ENCODE measurements around the gene SMAD1. TPM values are rescaled to one million over a fixed set of nuclear protein-coding genes. Genes with fewer than 3 reads are reported as not detected.

Gene SMAD1
- 10 to 100 TPM; 62.1 to 69.4 (median 63.2) TPM for polyA plus RNA-seq (ENCODE audit: insufficient read length in 4 of 4)

DNA sequence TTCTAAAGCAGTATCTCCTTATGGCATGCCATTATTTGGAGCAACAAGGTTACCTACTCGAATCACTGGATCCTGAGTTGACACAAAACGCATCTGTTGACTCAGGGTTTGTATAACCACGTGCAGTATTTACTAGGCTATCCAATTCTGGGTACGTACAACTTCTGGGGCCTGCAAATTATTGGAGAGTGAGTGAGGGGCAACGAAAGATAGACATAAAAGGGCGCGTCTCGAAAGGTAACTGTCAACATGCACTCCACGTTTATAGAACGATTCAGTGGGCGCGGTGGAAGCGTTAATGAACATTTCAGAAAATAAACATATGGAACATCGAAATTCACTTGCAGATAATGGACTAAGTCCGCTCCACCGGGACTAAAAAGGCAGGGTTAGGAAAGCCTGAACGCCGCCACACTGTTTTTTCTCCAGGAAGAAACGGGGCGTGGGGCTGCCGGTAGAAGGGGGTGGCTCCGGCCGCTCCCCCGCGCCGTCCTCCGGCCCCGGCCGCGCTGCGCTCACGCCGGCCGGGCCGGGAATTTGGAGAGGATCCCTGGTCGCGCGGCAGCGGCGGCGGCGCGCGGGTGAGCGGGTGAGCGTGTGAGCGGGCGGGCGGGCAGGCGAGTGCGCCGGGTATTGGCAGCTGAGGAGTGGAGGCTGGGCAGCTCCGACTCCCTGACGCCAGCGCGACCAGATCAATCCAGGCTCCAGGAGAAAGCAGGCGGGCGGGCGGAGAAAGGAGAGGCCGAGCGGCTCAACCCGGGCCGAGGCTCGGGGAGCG, at the start of gene SMAD1:
Gene SMAD1, plus strand, starts transcription at position 690 of the 778 bp plus-strand sequence. CDS start 32,761 bp downstream, outside the sequence.
- DNase-seq (ENCODE audit: low read depth in 4 of 4, low spot score in 2 of 4) = peak; percentile 50 to 67 (median 61)

DNA sequence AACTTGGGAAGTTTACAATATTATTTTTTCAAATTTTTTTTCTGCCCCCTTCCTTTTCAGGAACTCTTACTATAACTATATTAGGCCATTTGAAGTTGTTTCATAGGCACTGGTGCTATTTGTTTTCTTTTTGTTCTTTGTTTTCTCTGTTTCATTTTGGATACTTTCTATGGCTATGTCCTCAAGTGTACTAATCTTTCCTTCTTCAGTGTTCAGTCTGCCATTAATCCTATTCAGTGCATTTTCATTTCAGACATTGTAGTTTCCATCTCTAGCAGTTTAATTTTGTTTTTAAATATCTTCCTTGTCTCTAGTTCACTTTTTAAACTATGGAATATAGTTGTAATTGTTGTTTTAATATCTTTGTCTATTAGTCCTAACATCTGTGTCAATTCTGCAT, 48.0 kb upstream of the SMAD1 start:
- DNase-seq (ENCODE audit: low read depth in 4 of 4, low spot score in 2 of 4) = no peak

DNA sequence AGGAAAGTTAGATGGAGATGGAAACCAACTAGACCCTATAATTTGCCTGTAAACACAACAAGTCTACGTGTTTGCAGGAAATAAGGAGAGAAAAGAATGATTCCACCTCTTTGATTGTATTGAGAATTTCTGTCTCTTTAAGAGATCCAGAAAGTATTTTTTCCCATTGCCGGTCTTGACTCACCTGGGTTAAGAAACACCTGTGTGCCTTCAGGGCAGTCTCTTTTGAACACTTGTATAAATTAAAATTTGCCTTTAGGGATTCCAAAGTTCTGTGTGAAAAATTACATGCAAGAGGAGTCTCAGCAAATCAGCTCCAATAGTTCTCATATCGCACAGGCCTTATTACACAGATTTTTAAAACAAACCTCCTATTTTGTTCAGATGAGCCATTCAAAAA, 46.0 kb upstream of the SMAD1 start:
- no peak for DNase-seq (ENCODE audit: low read depth in 4 of 4, low spot score in 2 of 4)

DNA sequence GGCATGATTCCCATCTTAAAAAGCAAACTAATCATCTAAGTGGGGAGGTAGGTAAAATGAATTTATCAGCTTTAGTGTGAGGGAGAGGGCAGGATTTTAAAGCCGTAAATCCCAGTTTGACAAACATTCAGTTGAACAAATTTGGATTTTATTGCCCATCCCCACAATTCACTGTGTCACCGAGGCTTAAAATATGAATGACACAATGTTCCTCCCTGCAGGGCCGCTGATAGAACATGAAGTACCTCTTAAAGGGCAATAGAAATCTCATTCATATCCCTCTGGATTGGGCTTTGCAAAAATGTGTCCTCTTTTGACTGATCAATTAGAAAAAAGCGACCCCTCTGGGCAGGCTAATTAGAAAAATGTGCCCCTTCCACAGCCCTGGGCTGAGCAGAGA, 45.5 kb upstream of the SMAD1 start:
- DNase-seq (ENCODE audit: low read depth in 4 of 4, low spot score in 2 of 4) = no peak

DNA sequence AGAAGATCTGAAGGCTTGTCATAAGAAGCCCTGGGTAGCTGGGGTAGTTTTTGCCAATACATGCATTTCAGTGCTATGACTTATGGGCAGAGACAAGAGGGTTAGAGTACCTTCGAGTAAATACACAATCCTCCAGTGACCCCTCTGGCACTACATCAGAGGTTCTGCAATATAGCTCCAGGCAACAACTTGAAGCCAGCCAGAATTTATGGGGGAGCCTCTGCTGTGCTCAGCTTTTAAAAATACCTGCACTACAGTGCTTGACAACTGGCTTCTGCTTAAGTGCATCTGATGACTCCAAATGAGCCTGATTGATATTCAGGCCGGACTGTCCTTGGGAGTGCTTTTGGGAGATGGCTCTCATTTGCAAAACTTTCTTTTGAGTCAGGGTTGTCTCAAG, 44.9 kb upstream of the SMAD1 start:
- no peak for DNase-seq (ENCODE audit: low read depth in 4 of 4, low spot score in 2 of 4)

DNA sequence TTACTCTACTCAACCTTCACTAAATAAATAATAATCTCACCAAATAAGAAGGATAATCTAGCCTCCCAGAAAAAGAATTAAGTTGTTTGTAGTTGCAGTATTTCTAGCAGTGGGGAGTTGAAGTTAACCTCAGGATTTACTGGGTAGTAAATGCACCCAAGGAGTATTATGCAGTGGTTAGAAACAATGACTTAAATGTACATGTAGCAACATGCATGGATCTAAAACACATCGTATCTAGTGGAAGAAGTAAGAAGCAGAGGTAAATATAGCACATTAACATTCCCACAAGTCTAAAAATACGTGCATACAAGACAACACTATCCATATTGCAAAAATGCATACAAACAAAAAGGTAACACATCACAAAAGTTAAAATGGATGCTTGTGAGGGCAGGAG, 44.2 kb upstream of the SMAD1 start:
- DNase-seq (ENCODE audit: low read depth in 4 of 4, low spot score in 2 of 4) = no peak

DNA sequence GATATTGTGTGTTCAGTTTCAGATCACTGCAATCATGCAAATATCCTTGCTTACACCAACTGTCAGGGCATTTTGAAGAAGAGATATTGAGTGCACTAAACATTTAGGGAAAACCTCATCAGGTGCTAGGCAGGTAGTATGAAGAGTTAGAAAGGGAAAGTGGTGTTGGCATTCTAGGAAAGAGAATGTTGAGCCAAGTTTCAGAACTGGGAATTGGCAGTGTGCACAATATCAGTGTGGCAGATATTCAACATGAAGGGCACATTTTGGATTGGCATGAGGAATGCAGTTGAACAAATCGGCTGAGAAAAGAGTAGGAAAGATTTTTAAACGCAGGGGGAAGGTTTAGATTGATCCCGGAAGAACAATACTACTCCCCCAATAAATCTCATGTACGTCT, 43.4 kb upstream of the SMAD1 start:
- no peak for DNase-seq (ENCODE audit: low read depth in 4 of 4, low spot score in 2 of 4)

DNA sequence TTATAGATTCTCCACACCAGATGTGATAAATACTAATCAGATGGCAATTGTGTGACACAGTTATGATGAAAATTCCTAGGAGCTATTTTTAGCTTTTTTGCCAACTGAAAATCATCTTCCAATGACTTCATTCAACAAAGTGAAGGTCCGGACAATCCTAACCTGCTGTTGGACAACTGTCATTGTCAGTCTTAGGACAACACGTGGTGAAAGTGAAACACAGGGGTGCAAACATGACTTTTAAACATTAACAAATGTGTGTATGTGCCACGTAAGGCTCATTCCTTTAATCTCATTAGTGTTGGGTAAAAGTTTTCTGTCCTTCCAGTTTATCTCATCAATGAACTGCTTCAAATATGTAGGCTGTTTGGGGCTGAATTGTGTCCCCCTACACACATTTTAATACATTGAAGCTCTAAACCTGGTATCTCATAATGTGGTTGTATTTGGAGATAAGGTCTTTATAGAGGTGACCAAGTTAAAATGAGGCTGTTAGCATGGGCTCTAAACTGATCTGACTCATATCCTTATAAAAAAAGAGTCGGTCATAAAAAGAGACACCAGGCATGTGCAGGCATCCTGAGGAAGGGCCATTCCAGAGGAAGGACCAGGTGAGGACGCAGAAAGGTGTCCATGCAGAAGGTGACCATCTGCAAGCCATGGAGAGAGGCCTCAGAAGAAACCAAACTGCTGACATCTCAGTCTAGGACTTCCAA, 41.2 kb upstream of the SMAD1 start:
- DNase-seq (ENCODE audit: low read depth in 4 of 4, low spot score in 2 of 4) = no peak

DNA sequence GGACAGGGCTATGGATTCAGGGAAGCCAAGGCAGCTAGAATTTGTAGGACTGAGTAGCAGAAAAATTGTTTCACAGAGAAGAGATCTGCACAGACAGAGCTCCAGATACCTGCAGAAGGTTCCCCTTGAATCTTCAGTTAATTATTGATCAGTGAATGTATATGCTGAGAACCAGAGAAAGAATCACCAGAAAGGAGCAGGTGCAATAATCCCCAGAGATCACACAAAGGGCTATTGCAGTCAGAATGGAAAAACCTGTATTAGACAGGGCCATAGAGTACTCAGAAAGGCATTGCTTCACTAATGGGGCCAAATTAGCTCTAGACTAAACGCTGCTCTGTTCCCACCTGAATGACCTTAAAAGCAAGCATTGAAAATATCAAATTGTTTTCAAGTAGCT, 35.5 kb upstream of the SMAD1 start:
- no peak for DNase-seq (ENCODE audit: low read depth in 4 of 4, low spot score in 2 of 4)

DNA sequence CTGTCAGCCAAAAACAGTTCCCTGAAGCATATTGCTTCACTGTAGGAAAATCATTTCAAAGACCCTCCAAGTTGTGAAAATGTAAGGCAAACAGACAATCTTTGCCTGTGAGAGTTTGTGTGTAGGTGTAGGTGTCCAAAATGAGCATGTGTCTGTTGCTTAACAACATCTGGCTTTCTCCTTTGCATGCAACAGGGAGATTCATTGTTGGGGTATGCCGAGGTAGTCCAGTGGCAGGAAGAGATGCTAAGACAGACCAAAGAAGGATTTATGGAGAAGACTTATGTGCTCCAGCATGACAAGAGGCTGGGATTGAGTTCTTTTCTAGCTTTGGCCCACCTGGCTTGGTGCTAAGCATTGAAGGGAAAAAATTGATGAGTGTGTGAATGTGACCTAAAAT, 29.8 kb upstream of the SMAD1 start:
- DNase-seq (ENCODE audit: low read depth in 4 of 4, low spot score in 2 of 4) = no peak

DNA sequence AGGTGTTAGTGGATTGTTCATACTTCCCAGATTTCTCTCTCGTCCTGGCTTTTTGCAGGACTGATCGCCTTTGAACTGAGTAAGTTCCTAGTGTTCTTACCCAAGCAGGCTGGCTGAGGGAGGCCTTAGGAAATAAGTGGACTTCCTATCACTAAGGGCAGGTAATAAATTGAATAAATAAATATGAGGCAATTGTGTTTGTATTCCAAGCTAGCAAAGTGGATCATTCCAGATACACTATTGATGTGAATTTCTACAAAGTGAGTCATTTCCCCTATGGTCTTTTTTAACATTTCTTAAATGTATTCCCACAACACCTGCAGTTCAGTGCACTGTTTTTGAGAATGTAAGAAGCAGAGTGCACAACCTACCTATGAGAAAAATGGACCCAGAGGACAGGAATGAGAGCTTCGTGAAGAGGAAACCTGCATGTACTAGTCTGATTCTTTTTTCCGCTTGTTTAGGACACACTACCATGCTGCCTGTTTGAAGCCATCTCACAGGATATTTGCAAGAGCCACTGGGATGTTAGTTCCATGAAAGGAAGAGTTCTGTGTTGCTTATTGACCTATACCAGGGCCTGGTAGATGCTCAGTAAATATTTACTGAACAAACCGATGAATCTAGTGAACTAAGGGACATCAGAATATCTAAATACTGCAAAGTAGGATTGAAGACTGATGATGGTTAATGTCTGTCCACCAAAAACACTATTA, 29.0 kb upstream of the SMAD1 start:
- DNase-seq (ENCODE audit: low read depth in 4 of 4, low spot score in 2 of 4) = no peak

DNA sequence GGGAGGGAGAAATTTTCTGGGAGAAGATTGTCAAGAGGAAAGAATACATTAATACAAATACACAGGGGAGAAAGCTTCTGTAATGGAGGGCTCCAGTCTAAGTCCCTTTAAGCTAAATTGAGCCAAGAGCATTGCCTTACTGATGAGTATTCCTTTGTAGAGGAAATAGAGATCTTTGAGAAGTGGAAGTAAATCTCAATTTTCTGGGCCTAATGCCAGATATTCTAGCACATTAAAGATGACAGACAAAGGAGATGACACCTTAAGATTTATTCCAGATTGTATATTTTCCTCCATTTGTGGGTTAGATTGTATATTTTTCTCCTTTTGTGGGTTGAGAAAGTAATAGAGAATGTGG, 28.5 kb upstream of the SMAD1 start:
- no peak for DNase-seq (ENCODE audit: low read depth in 4 of 4, low spot score in 2 of 4)

DNA sequence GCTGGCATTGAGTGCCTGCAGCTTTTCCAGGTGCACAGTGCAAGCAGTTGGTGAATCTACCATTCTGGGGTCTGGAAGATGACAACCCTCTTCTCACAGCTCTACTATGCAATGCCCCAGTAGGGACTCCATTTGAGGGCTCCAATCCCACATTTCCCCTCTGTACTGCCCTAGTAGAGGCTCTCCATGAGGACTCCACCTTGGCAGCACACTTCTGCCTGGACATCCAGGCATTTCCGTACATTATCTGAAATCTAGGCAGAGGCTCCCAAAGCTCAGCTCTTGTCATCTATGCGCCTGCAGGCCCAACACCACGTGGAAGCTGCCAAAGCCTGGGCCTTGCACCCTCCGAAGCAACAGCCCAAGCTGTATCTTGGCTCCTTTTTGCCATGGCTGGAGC, 8.4 kb upstream of the SMAD1 start:
- DNase-seq (ENCODE audit: low read depth in 4 of 4, low spot score in 2 of 4) = no peak

DNA sequence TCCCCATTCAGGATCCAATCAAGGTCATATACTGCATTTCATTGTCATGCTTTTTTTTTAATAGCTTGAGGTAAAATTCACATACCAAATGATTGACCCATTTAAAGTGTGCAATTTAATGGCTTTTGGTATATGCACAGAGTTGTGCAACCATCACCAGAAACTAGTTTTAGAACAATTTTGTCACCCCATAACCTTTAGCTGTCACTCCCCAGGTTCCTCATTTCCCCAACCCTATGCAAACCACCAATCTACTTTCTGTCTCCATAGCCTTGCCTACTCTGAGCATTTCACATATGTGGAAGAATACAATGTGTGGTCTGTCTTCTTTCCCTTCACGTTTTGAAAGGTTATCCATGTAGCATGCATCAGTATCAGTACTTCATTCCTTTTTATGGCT, 1.4 kb upstream of the SMAD1 start:
- no peak for DNase-seq (ENCODE audit: low read depth in 4 of 4, low spot score in 2 of 4)

DNA sequence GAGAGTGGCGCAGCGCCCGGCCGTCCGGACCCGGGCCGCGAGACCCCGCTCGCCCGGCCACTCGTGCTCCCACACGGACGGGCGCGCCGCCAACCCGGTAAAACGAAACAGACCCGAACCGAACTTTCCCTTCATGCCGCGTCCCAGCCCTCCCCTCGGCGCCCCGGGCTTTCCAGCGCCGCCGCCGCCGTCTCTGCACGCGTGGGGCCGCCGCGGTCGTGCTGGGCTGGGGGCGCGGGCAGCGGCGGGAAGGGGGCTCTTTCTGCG, 222 bp downstream of the SMAD1 start:
- DNase-seq (ENCODE audit: low read depth in 4 of 4, low spot score in 2 of 4) = no peak

DNA sequence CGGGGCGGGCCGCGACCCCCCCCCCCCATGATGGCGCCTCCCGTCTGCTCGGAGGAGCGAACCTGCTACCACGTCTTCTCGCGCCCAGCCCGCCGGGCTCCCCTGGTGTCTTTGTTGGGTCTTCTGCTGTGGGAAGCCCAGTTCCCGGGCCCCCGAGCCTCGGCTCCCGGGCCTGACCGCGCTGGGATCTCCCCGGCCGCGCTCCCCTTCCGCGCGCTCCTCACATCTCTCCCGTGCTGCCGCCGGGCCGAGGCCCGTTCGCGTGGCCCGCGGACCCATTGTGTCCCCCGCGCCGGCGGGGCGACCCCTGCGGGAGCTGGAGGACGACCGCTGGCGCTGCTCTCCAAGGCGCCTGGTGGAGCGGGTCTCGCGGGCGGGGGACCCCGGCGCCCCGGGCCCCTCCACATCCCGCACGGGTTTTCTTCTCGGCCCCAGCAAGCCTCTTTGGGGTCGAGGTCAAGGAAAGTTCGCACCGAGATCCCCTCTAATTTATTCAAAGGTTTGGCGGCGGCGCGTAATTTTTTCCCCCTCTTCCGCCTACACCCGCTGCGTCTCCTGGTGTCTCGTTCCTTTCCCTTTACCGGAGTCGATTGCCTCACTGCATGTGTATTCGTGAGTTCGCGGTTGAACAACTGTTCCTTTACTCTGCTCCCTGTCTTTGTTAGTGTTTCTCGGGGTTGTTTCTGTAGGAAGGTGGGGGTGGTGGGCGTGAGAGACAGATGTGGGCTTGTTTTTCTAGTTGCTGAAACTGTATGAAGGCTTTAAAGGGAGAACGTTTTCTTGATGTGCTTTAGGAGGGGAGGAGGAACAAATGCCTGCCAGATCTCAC, 770 bp downstream of the SMAD1 start:
- DNase-seq (ENCODE audit: low read depth in 4 of 4, low spot score in 2 of 4) = peak; percentile 60 to 90 (median 68)

DNA sequence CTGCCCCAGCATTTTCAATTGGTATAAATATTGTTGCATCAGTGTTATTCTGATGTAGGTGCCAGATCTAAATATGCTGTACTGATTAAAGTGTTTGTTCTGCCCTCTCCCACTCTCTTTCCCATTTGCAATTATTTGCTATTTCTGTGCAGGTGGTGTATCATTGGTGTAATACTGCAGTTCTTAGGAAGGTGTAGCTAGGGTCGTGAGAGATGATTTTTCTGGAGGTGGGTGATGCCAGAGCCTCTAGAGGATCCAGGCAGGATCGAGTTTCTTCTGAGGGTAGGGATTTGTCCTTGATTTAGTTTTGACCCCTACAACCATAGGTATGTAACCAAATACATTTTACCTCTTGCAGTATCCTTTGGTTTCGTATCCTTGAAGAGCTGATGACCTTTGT, 1.9 kb downstream of the SMAD1 start:
- DNase-seq (ENCODE audit: low read depth in 4 of 4, low spot score in 2 of 4) = no peak

DNA sequence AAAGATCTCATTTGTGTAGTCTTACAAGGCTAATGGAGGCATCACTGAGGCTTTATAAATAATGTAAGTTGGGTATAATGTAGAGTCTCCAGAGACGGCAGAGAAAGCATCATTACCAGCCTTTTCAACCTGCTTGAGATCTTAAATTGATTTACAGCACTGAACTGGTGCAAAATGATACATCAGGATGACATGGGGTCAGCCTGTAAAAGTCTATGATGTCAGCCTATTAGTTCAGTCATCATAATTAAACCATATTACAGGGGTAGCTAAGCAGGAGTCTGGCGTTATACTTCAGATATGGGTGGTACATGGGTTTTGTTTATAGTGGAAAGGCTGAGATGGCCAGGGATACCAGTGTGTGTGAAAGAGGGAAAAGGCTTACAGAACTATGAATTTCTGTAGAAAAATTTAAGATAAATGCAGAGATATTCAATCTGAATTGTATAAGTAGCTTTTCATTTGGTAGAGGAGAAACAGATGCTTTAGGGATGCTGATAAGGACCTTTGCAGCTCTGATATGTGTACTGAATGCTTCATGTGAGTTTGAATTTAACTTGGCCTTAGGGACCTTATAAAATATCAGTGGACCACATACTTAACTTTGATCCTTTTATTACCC, 2.7 kb downstream of the SMAD1 start:
- DNase-seq (ENCODE audit: low read depth in 4 of 4, low spot score in 2 of 4) = no peak

DNA sequence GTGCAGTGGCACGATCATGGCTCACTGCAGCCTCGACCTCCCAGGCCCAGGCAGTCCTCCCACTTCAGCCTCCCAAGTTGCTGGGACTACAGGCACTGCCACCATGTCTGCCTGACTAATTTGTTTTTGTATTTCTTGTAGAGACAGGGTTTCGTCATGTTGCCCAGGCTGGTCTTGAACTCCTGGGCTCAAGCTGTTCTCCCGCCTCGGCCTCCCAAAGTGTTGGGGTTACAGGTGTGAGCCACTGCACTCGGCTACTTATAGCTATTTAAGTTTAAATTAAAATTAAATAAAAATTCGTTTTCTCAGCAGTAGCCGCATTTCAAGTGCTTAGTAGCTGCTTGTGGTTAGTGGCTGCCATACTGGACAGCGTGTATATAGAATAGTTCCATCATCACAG, 3.5 kb downstream of the SMAD1 start:
- no peak for DNase-seq (ENCODE audit: low read depth in 4 of 4, low spot score in 2 of 4)

DNA sequence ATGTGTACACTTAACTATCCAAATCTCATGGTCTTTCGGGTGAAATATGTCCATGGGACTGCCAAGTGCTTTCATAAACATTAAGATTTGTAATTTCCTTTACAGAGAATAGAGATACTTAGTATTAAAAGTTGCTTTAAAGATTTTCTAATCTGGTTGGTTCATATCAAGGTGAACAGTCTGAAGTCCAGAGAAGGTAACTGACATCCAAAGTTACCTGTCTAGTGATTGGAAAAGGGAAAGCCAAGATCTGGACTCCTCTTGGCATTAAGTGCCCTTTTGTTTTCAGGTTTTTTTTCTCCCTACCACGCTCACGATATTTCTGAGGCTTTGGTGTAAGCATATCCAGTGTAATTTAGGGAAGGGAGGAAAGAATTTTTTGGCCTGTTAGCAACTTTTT, 5.0 kb downstream of the SMAD1 start:
- DNase-seq (ENCODE audit: low read depth in 4 of 4, low spot score in 2 of 4) = no peak

DNA sequence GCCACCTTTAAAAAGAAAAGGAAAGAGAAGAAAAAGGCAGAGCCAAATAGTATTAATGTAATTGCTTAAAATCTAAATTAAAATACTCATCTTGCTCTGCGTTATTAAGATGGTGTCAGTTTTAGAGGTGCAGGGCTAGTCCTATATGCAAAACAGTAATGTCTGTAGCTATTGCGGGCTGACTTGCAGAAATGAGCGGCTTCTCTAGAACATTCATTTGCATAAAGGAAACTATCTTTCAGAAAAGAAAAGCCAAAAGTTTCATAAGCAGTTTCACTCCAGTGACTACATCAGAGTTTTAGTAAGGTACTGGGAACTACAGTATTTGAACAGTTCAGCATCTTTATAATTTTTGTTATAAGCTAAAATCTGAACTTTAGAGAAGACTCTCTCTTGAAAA, 6.0 kb downstream of the SMAD1 start:
- DNase-seq (ENCODE audit: low read depth in 4 of 4, low spot score in 2 of 4) = no peak
